ENCODE measurements around the gene OR51A2. TPM values are rescaled to one million over a fixed set of nuclear protein-coding genes. Genes with fewer than 3 reads are reported as not detected.
"Not testable (repeated sequence)": the region's sequence is repeated elsewhere in the genome, so short reads cannot be mapped to it uniquely, and the experiment has no call there.

The OR51A2 gene, protein sequence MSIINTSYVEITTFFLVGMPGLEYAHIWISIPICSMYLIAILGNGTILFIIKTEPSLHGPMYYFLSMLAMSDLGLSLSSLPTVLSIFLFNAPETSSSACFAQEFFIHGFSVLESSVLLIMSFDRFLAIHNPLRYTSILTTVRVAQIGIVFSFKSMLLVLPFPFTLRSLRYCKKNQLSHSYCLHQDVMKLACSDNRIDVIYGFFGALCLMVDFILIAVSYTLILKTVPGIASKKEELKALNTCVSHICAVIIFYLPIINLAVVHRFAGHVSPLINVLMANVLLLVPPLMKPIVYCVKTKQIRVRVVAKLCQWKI
- polyA plus RNA-seq (2014; cell fraction: cytosol; rRNA removed), result not detected in 2 replicates
- not detected in 2 replicates for polyA plus RNA-seq (2014; cell fraction: nucleus; rRNA removed)

GRCh38 chr11:4955613-4956012 lies at the start of gene OR51A2:
OR51A2 (minus strand) TSS chr11:4955713; CDS start chr11:4955713, 0 bp downstream.
- DNase-seq (ENCODE audit: low spot score), result not testable (repeated sequence)

DNA sequence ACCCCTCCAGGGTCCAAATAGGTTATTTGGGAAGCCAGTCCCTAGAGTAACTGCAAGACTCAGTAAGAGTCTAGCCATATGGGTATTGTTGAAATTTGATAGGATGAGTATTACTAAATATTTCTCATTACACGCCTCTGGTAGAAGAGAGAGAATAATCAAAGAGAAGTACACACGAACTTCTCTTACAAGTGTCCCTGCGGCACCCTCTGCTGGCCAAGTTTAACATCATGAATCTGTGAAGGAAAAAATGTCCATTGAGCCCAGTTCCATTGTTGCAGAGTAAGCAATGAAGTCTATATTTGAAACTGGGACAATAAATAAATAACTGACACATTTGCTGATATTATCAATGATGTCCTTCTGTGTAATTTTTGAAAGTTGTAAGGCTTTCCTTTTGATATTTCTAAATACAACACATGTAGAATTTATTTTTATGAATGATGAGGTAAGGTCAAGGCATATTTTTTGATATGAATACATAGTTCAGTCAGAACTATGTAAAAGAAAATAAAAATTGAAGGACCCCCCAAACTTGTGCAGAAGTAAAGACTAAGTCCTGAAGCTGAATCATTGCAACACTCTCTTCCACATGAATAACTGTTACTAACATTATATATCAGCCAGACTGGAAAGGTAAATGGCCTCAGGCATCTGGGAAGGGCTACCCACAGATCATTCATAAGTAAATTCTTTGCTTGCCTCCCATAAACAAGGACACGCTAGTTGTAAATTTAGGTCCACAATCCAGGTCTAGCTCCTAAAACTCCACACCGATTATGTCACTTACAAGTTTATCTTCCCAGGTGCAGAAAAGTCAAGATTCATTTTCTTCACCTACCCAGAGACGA lies 49.1 kb upstream of the OR51A2 start:
- peak; percentile 34 for DNase-seq (ENCODE audit: low spot score)

DNA sequence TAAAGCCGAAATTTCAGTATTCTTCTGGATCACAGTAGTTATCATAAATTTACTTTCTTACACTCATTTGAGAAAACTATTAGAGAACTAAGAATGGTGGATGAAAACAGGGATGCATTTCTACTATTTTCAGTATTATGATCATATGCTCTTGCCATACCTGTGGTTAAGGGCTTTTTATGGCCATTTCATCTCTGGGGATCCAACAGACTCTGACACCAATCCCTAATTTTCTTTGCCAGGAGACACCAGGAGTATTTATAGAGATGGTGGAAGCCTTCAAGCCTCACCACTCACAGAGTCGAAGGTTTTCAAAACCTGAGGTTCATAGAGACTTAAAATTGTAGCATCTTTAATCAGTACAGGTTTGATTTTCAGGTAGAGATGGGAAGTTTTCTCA lies 39.0 kb upstream of the OR51A2 start, which contains the start of gene OR51L1:
Gene OR51L1, plus strand, starts transcription at position 301 of the 400 bp plus-strand sequence. CDS start 4,132 bp downstream, outside the sequence.
- no peak for DNase-seq (ENCODE audit: low spot score)

DNA sequence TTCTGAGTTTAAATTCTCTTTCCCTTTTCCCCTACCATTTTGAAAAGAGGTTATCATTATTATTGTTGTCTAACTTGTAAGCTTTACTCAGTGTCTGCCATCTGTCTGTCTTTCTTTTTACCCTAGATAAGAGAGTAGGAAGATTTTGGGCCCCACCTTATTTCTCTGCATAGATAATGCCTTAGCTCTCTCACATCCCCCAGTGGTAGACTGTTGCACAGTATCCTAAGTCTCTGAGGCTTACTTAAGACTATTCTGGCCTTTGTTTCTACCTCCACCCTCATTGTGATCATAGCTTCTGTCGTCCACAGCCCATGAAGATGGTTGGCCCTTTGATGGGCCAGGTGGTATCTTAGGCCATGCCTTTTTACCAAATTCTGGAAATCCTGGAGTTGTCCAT lies 35.5 kb upstream of the OR51A2 start:
- DNase-seq (ENCODE audit: low spot score), result no peak

- DNase-seq (ENCODE audit: low spot score), result no peak
Observed at GRCh38 chr11:4983841-4984240, 28.3 kb upstream of the OR51A2 start.

DNA sequence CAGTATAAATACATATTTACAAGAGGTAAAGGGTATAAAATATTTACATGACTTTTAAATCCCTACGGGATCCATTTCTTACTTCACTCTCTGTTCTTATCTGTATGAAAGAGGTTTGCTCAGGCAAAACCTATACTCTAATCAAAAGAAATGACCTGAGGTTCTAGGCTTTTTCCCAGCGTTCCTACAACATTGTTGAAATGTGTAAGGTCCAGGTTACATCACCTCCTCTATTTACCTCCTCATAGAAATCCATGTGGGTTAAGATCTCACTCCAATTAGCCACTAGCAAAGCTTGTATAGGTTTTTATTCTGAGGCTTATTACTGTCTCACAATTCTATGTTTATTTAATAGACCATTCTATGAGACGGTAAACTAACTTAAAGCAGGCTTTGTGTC lies 27.2 kb upstream of the OR51A2 start:
- DNase-seq (ENCODE audit: low spot score), result no peak

- DNase-seq (ENCODE audit: low spot score), result no peak
Observed at GRCh38 chr11:4979036-4979435, 23.5 kb upstream of the OR51A2 start.

- DNase-seq (ENCODE audit: low spot score), result no peak
Observed at GRCh38 chr11:4975436-4975835, 19.9 kb upstream of the OR51A2 start.

- DNase-seq (ENCODE audit: low spot score), result no peak
Observed at GRCh38 chr11:4962816-4963215, 7.3 kb upstream of the OR51A2 start.

DNA sequence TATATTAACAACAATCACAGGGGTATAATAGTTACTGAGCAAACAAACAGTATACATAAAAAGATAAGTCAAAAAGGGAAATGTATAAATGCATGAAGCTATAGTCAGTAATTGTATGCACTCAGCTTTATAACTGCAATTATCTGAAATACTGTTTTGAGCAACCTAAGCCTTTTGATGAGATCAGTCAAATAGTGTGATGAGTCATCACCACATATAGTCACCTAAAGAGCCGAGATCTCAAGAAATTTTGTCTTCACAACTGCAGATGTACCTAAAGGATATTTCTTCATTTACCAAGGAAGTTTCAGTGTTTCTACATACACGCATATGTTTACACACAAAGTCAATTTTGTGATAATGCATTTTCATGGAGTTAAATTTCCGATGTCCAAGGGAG lies 5.4 kb upstream of the OR51A2 start:
- no peak for DNase-seq (ENCODE audit: low spot score)

- DNase-seq (ENCODE audit: low spot score), result no peak
Observed at GRCh38 chr11:4957396-4957795, 1.9 kb upstream of the OR51A2 start.

DNA sequence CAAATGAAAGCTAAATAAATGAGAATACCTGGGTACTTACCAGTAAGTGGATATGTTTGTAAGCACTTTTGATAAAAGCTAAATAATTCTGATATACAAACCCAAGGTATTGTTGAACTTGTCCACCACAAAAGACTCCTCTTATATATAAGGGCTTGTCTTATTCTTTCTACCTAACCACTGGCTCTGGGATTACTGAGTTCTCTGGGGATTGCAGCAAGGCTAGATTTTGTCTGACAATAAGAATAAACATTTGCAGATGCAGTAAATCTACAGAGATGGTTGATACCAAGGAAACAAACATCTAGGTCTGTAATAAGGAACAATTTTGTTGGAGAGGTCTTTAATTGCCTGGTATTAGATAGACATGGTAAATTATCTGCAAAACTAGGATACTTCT lies 8.0 kb downstream of the OR51A2 start, which contains the start of gene OR51A4:
Gene OR51A4, minus strand, starts transcription at position 101 of the 400 bp plus-strand sequence. CDS start 505 bp downstream, outside the sequence.
- DNase-seq (ENCODE audit: low spot score), result no peak

DNA sequence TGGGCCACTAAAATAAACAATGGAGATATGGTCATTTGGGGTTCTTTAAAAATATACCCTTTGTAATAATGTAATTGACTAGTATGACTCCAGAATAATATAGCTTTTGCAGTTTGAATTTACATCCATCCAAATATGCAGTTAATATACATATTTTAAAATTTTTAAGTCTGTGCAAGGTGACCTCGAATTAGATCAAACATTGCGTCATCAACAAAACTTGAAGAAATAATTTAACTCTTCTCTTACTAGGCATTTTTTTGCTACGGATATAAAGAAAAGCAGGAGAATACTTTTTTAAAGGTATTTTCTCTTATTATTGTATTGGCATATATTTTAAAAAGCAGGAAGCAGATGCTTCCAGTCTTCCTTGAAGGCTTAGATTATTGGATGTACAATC lies 18.8 kb downstream of the OR51A2 start:
- DNase-seq (ENCODE audit: low spot score), result no peak

DNA sequence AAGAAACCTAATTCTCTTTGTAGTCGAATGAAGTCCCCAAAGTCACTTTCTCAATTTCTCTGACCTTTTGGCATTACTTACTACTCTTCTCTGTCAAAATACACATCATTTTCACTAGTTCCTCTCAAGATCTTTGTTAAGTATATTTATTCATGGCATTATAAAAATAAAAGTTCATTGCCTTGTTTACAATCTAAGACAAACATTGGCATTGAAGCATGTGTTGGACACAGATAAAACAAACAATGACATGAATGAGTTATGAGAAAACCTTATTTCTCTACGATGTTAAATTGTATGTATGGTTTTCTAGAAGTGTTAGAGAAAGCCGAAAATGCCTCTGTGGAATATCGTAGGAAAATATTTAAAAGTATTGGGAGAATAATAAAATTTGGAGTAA lies 22.8 kb downstream of the OR51A2 start:
- DNase-seq (ENCODE audit: low spot score), result no peak

DNA sequence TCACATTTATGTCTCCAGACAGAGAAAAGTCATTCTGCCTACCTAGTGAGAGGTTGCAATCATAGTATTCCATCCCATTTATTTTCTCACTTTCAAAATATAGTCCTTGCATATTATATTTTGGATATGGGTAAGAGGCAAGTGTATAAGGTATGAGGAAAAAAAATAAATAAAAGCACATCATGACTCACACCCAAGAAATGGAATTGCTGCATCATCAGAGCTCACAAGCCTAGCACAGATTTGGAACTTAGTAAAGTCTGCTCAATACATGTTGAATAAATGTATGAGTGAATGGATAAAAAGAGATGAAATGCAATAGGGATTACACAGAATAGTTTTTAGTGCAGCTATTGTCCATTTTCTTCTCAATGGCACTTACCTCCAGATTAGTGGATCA lies 28.9 kb downstream of the OR51A2 start:
- DNase-seq (ENCODE audit: low spot score), result no peak

- no peak for DNase-seq (ENCODE audit: low spot score)
Observed at GRCh38 chr11:4924239-4924638, 31.3 kb downstream of the OR51A2 start, which contains the start of gene OR51G1. OR51G1 (minus strand) TSS chr11:4924339; CDS start chr11:4924339, 0 bp downstream.

- DNase-seq (ENCODE audit: low spot score), result no peak
Observed at GRCh38 chr11:4922304-4922703, 33.2 kb downstream of the OR51A2 start.

DNA sequence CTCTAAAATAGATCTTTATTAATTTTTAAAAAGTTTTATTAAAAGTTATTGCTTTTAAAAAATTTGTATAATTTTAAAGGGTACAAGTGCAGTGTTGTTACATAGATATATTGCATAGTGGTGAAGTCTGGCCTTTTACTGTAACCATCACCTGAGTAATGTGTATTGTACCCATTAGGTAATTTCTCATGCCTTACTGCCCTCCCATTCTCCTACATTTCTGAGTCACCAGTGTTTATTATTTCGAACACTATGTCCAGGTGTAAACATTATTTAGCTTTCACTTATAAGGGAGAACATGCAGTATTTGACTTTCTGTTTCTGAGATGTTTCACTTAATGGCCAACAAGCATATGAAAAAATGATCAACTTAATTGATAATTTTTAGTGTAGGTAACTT lies 33.7 kb downstream of the OR51A2 start:
- no peak for DNase-seq (ENCODE audit: low spot score)

DNA sequence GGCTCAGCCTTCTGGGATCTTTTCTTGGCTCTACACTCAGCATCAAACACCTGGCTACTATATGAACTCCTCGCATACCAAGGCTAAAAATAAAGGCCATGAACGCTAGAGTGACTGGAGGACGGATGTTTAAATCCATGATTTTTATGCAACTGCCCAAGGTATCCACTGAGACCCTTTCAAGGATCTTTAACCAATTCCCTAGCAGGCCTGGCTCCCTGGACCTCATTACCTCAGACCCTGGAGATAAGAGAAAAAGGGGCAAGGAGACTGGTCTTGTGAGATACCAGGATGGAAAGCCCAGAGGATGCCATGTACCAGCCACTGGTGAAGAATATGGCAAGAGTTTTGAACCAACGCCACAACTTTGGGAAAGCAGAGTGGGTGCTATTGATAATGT lies 36.3 kb downstream of the OR51A2 start, which contains the start of gene OR51G2:
Gene OR51G2, minus strand, starts transcription at position 101 of the 400 bp plus-strand sequence. CDS start 3,687 bp downstream, outside the sequence.
- no peak for DNase-seq (ENCODE audit: low spot score)

DNA sequence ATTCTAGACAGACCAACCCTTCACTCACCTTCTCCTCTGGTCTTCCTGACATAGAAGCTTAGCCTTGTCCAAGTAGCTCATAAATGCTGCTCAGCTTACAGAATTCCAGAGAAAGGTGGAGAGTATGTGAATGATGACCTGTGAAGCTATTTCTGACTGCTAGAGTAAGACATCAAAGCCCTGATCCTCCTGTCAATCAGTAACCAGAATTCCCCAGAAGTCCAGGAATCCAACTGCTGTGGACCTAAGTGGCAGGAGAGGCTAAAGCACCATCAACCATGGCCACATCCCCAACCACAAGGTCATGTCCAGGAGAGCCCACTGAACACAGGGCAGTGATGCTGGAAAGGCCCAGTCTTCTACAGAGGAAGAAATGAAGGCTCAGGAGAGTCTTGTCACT lies 38.9 kb downstream of the OR51A2 start:
- DNase-seq (ENCODE audit: low spot score), result no peak

All from SK-N-DZ (cell line).